HepG2 (cell line): ENCODE data around the gene TNK1. TPM values are rescaled to one million over a fixed set of nuclear protein-coding genes. Genes with fewer than 3 reads are reported as not detected.

Experiments used
- ATAC-seq: fragments of 200-7000 bp; cut with Tn5 transposase; 3 replicates; pipeline ENCODE4 v1.9.1; 2020; ENCODE audit warnings: mild to moderate bottlenecking, moderate library complexity
- BruUV-seq: library from RNA; stranded (reverse); fragments of 400-500 nt; replicated peaks from 2 replicates; lab custom pipeline; 2021; lab: Mats Ljungman, UMichigan
- CTCF ChIA-PET: fragments of 300-600 bp; formaldehyde crosslinking; extraction: SDS; loops from one replicate; lab custom pipeline; 2021; ENCODE audit warnings: low total read pairs, inconsistent platforms, low intra/inter-chr PET ratio; lab: Yijun Ruan, JAX
- POLR2A ChIA-PET: fragments of 350-600 bp; sonication (Branson Sonifier 250); formaldehyde crosslinking; loops from one replicate; lab custom pipeline; 2020; ENCODE audit warnings: antibody characterized with exemption, inconsistent platforms; lab: Yijun Ruan, JAX
- DNase-seq: peaks from one replicate; pipeline ENCODE4 v3.0.0-alpha.2; 2015; ENCODE audit warnings: low spot score
- FAIRE-seq: peaks from 3 replicates; lab custom pipeline; 2011; peaks lifted over from hg19 to GRCh38; lab: Jason Lieb, UNC
- H2AFZ ChIP-seq: one replicate; pipeline ENCODE4 v1.6.1; 2011; ENCODE audit warnings: low read length, inconsistent platforms
- H3K27ac ChIP-seq: fragments of 300-600 bp; 3 replicates; pipeline ENCODE4 v1.8.0; 2011; ENCODE audit warnings: mixed run types, mild to moderate bottlenecking, mixed read lengths, low read length, inconsistent platforms; ENCODE audit not compliant: insufficient read depth; ENCODE audit errors: extremely low read length
- H3K27me3 ChIP-seq, 2 experiments: fragments of 200-600 bp in 1 of 2; 2 replicates in 1 of 2; 3 replicates in 1 of 2; pipeline versions ENCODE4 v1.6.0 to v1.8.0; 2011; ENCODE audit warnings: low read length in 2 of 2, mild to moderate bottlenecking in 2 of 2, moderate library complexity in 2 of 2, inconsistent platforms in 1 of 2; ENCODE audit not compliant: insufficient read depth in 2 of 2, control insufficient read depth in 1 of 2
- H3K36me3 ChIP-seq, 2 experiments: fragments of 200-600 bp in 1 of 2; replicated peaks in 1 of 2; 2 replicates in 1 of 2; 3 replicates in 1 of 2; pipeline versions ENCODE4 v1.5.1 to v1.8.0; 2011; ENCODE audit warnings: low read length in 2 of 2, inconsistent platforms in 1 of 2; ENCODE audit not compliant: insufficient read depth in 2 of 2, control insufficient read depth in 1 of 2
- H3K4me1 ChIP-seq: 2 replicates; pipeline ENCODE4 v1.5.1; 2012; ENCODE audit warnings: low read length, inconsistent platforms; ENCODE audit not compliant: insufficient read depth
- H3K4me2 ChIP-seq: 2 replicates; pipeline ENCODE4 v1.6.0; 2011; ENCODE audit warnings: low read depth, low read length, inconsistent platforms
- H3K4me3 ChIP-seq, 3 experiments: fragments of 200-600 bp in 1 of 3; sonication (generic), shearing (Covaris generic) in 1 of 3; replicated peaks in 1 of 3; 2 replicates each; pipeline ENCODE4 v1.5.1; 2011 to 2016; ENCODE audit warnings: low read length in 3 of 3, inconsistent platforms in 2 of 3, low read depth in 2 of 3, mild to moderate bottlenecking in 2 of 3, control low read depth in 1 of 3, mixed read lengths in 1 of 3; ENCODE audit not compliant: insufficient read depth in 1 of 3
- H3K79me2 ChIP-seq: one replicate; pipeline ENCODE4 v1.6.1; 2011; ENCODE audit warnings: low read length, inconsistent platforms; ENCODE audit not compliant: insufficient read depth
- H3K9ac ChIP-seq: 2 replicates; pipeline ENCODE4 v1.6.0; 2011; ENCODE audit warnings: mild to moderate bottlenecking, low read depth, low read length, inconsistent platforms; ENCODE audit not compliant: insufficient read depth
- H3K9me3 ChIP-seq: 2 replicates; pipeline ENCODE4 v1.5.1; 2012; ENCODE audit warnings: mild to moderate bottlenecking, low read length
- H4K20me1 ChIP-seq: 2 replicates; pipeline ENCODE4 v1.6.0; 2011; ENCODE audit warnings: inconsistent platforms, mild to moderate bottlenecking, low read length, moderate library complexity; ENCODE audit not compliant: insufficient read depth
- ZNF263 ChIP-seq: sonication (generic); formaldehyde crosslinking; IDR thresholded peaks from 2 replicates; pipeline ENCODE4 v1.4.0; 2020; ENCODE audit warnings: missing genetic modification reagents
- WGBS: methylation state at CpG from one replicate; pipeline ENCODE4 v1.1.6; 2017; ENCODE audit warnings: low lambda C conversion rate; 5-methylcytosine and 5-hydroxymethylcytosine counted together
- in situ Hi-C: cut with HindIII; loops from 2 replicates; pipeline ENCODE4 v1.10.0; 2017; ENCODE audit warnings: low pct_unique_long_range_greater_than_20kb; ENCODE audit not compliant: extremely low pct_ligation_motif_present
- intact Hi-C: fragments of 100-400 bp; cut with micrococcal nuclease; formaldehyde crosslinking; loops from one replicate; pipeline ENCODE4 v1.10.0; 2022; ENCODE audit not compliant: unreplicated experiment
- polyA plus RNA-seq, 8 experiments: library from polyadenylated mRNA; depleted of rRNA in 3 of 8; stranded (reverse) in 7 of 8; unstranded in 1 of 8; fragments of >200 nt; fragmentation: Illumina TruSeq in 4 of 8; extraction: Trizol in 4 of 8; gene quantifications; 2 replicates each; pipeline versions ENCODE4 v1.2.1 to v1.2.3, GENCODE V29; 2011 to 2016; ENCODE audit warnings: low read depth in 4 of 8, missing spikeins in 1 of 8, mixed read lengths in 1 of 8; ENCODE audit not compliant: insufficient read depth in 1 of 8
- total RNA-seq, 5 experiments: library from RNA; depleted of rRNA; stranded (reverse); fragments of >200 nt; fragmentation: Illumina TruSeq; extraction: Trizol; gene quantifications; 2 replicates each; pipeline ENCODE4 v1.2.3, GENCODE V29; 2016; ENCODE audit warnings: low read depth in 1 of 5
- TF ChIP-seq, protein P1 (sequence below): sonication (generic); formaldehyde crosslinking; IDR thresholded peaks from 2 replicates; pipeline ENCODE4 v1.4.0; 2020; ENCODE audit warnings: low read depth, missing genetic modification reagents
- TF ChIP-seq, protein P2 (sequence below): sonication (generic); formaldehyde crosslinking; IDR thresholded peaks from 2 replicates; pipeline ENCODE4 v1.4.0; 2020; ENCODE audit warnings: missing genetic modification reagents, low read depth, mild to moderate bottlenecking, borderline replicate concordance

Gene TNK1
- total and polyA plus RNA-seq, 2 of the 13 experiments (the other 11 are each of a cell fraction or from before 2014, with no cell fraction given) = 2.0 to 3.5 TPM

DNA sequence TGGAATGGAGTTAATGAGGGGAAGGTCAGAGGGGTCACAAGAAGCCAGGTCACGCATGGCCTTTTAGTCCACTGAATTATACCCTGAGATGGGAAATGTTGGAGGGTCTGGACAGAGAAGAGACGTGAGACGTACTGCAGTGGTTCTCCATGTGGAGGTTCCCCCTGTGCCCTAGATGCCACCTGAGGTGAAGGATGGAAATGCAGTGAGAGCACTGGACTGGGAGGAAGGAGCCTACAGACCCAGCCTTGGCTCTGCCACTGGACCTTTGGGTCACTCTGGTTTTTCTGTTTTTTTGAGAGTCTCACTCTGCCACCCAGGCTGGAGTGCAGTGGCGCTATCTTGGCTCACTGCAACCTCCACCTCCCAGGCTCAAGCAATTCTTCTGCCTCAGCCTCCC lies 15.3 kb downstream of the TNK1 start:
- no peak for DNase-seq
- no peak overlapping the region for H3K4me3 ChIP-seq
- H3K36me3 ChIP-seq = no peaks in the 10 kb centered on the region; a peak in 1 of 5 replicates
- H3K9ac ChIP-seq = no peak overlapping the region
- in situ Hi-C loops = no loop called here
- H3K4me2 ChIP-seq = no peak overlapping the region
- no peak overlapping the region for H3K27ac ChIP-seq
- no peaks in the 10 kb centered on the region for H3K79me2 ChIP-seq
- no peaks in the 10 kb centered on the region for H4K20me1 ChIP-seq
- BruUV-seq = no TSS peak
- H3K9me3 ChIP-seq = no peaks in the 10 kb centered on the region
- intact Hi-C loops = no loop called here
- no peak for ATAC-seq
- ChIA-PET POLR2A (interaction anchor here (0.7 kb wide), 1 partner anchor 115 kb away, joined by 3 read pairs; no protein-coding TSS in a partner anchor), CTCF (no interaction called here)
- no peak overlapping the region for H2AFZ ChIP-seq
- FAIRE-seq = no peak
- TF ChIP-seq, protein P1, sequence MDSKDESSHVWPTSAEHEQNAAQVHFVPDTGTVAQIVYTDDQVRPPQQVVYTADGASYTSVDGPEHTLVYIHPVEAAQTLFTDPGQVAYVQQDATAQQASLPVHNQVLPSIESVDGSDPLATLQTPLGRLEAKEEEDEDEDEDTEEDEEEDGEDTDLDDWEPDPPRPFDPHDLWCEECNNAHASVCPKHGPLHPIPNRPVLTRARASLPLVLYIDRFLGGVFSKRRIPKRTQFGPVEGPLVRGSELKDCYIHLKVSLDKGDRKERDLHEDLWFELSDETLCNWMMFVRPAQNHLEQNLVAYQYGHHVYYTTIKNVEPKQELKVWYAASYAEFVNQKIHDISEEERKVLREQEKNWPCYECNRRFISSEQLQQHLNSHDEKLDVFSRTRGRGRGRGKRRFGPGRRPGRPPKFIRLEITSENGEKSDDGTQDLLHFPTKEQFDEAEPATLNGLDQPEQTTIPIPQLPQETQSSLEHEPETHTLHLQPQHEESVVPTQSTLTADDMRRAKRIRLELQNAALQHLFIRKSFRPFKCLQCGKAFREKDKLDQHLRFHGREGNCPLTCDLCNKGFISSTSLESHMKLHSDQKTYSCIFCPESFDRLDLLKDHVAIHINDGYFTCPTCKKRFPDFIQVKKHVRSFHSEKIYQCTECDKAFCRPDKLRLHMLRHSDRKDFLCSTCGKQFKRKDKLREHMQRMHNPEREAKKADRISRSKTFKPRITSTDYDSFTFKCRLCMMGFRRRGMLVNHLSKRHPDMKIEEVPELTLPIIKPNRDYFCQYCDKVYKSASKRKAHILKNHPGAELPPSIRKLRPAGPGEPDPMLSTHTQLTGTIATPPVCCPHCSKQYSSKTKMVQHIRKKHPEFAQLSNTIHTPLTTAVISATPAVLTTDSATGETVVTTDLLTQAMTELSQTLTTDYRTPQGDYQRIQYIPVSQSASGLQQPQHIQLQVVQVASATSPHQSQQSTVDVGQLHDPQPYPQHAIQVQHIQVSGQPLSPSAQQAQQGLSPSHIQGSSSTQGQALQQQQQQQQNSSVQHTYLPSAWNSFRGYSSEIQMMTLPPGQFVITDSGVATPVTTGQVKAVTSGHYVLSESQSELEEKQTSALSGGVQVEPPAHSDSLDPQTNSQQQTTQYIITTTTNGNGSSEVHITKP (CRISPR knock-in tag) = no peak
- TF ChIP-seq, protein P2, sequence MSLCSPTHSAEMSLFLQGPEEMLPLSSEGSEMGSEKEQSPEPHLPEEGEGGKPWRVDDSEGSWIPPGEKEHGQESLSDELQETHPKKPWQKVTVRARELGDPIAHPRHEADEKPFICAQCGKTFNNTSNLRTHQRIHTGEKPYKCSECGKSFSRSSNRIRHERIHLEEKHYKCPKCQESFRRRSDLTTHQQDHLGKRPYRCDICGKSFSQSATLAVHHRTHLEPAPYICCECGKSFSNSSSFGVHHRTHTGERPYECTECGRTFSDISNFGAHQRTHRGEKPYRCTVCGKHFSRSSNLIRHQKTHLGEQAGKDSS = peak; percentile 74; the same call in 1 of the 2 replicates
- peak; percentile 45; the same call in 1 of the 2 replicates for TF ChIP-seq ZNF263 (CRISPR knock-in tag)
- peaks cover 14% of the 10 kb centered on the region for H3K4me1 ChIP-seq
- 66% methylated on average over 4 of the region's 4 CpGs for WGBS
- H3K27me3 ChIP-seq = no peaks in the 10 kb centered on the region; a peak in 1 of 5 replicates
